Vagina (tissue), 2 donors: ENCODE measurements around the gene HGD.

ENCODE experiments used
- POLR2A ChIP-seq, 2 donors: fragments of 450-650 bp; IDR thresholded peaks; one replicate each; pipeline ENCODE4 v1.6.1; 2017; ENCODE audit warnings: antibody characterized with exemption in 2 of 2, mild to moderate bottlenecking in 2 of 2, moderate library complexity in 2 of 2
- POLR2AphosphoS5 ChIP-seq, 2 donors: sonication (generic); formaldehyde crosslinking; IDR thresholded peaks; one replicate each; pipeline ENCODE4 v1.9.0; 2017; ENCODE audit warnings: antibody characterized with exemption in 2 of 2, mild to moderate bottlenecking in 2 of 2, low read depth in 1 of 2; ENCODE audit not compliant: insufficient read depth in 1 of 2
- TF ChIP-seq, protein P1 (sequence below), 3 experiments: fragments of 450-650 bp in 2 of 3; fragments of 200-600 bp in 1 of 3; sonication (generic) in 1 of 3; IDR thresholded peaks; one replicate each; pipeline ENCODE4 v1.5.1; 2017 to 2019; ENCODE audit warnings: antibody characterized with exemption in 3 of 3, mild to moderate bottlenecking in 2 of 3, moderate library complexity in 2 of 3

- TF ChIP-seq, protein P1, sequence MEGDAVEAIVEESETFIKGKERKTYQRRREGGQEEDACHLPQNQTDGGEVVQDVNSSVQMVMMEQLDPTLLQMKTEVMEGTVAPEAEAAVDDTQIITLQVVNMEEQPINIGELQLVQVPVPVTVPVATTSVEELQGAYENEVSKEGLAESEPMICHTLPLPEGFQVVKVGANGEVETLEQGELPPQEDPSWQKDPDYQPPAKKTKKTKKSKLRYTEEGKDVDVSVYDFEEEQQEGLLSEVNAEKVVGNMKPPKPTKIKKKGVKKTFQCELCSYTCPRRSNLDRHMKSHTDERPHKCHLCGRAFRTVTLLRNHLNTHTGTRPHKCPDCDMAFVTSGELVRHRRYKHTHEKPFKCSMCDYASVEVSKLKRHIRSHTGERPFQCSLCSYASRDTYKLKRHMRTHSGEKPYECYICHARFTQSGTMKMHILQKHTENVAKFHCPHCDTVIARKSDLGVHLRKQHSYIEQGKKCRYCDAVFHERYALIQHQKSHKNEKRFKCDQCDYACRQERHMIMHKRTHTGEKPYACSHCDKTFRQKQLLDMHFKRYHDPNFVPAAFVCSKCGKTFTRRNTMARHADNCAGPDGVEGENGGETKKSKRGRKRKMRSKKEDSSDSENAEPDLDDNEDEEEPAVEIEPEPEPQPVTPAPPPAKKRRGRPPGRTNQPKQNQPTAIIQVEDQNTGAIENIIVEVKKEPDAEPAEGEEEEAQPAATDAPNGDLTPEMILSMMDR (IDR thresholded peaks at IDR 0.05): no peak
- TF ChIP-seq POLR2AphosphoS5 (IDR thresholded peaks at IDR 0.05; ENCODE audit: insufficient read depth in 1 of 2, low read depth in 1 of 2) (peak; percentile 18 to 71), POLR2A (IDR thresholded peaks at IDR 0.05) (peak in 1 of 2 donors; percentile 16)
These were observed 66.0 kb downstream of the HGD start for GRCh38 chr3:120615847-120616609.
